Activated CD8-positive, alpha-beta memory T cell treated with anti-CD3 and anti-CD28 coated beads, Interleukin-2, amount 10 ng/mL, durations not matched to agents 7 days and 5 days (primary cell): ENCODE results near the gene UBE2J2. TPM values are rescaled to one million over a fixed set of nuclear protein-coding genes. Genes with fewer than 3 reads are reported as not detected.
"Not testable (repeated sequence)": the region's sequence is repeated elsewhere in the genome, so short reads cannot be mapped to it uniquely, and the experiment has no call there.

ENCODE experiments used
- ATAC-seq: fragments of 150-1000 bp; cut with Tn5 transposase; one replicate; pipeline ENCODE4 v1.10.0; 2021; ENCODE audit warnings: moderate library complexity
- CTCF ChIA-PET: fragments of 350-600 bp; sonication (Branson Sonifier 250); formaldehyde crosslinking; loops from one replicate; lab custom pipeline; 2021; ENCODE audit warnings: antibody characterized with exemption; lab: Charles Lee
- DNase-seq: peaks from one replicate; pipeline ENCODE4 v3.0.0-alpha.2; 2020
- H3K27ac Mint-ChIP-seq: one replicate; pipeline ENCODE4 v1.8.0; 2021; ENCODE audit warnings: mild to moderate bottlenecking, mixed read lengths
- H3K27me3 Mint-ChIP-seq: one replicate; pipeline ENCODE4 v1.8.0; 2021; ENCODE audit warnings: mixed read lengths
- H3K36me3 Mint-ChIP-seq: one replicate; pipeline ENCODE4 v1.8.0; 2021; ENCODE audit warnings: mild to moderate bottlenecking, mixed read lengths
- H3K4me1 Mint-ChIP-seq: one replicate; pipeline ENCODE4 v1.8.0; 2021; ENCODE audit warnings: mixed read lengths
- H3K4me3 Mint-ChIP-seq: one replicate; pipeline ENCODE4 v1.8.0; 2021; ENCODE audit warnings: mild to moderate bottlenecking, moderate library complexity, mixed read lengths
- H3K9me3 Mint-ChIP-seq: one replicate; pipeline ENCODE4 v1.8.0; 2022; ENCODE audit warnings: low read depth, mixed read lengths
- total RNA-seq, 2 experiments: library from RNA; stranded (reverse); gene quantifications; one replicate each; pipeline ENCODE4 v1.2.3, GENCODE V29; 2021

The UBE2J2 gene
- 10 to 100 TPM; 71.3 to 83.3 TPM for total RNA-seq

GRCh38 chr1:1273512-1274298 lies at the start of gene UBE2J2:
Gene UBE2J2, minus strand, starts transcription at chr1:1273854. Its CDS starts 5,862 bp downstream, at chr1:1267992.
- CTCF ChIA-PET: interaction anchor here (0.8 to 1.5 kb wide), 4 partner anchors 18 to 152 kb away, joined by 3 to 12 read pairs (median 4); no protein-coding TSS in a partner anchor
- no peaks in the 10 kb centered on the region for H3K27me3 Mint-ChIP-seq
- ATAC-seq: peak; percentile 95
- H3K36me3 Mint-ChIP-seq: peaks cover 12% of the 10 kb centered on the region
- peak within 1 kb of the TSS; percentile 84 for H3K27ac Mint-ChIP-seq
- peak; percentile 96 for DNase-seq
- H3K4me1 Mint-ChIP-seq: peaks cover 37% of the 10 kb centered on the region
- H3K4me3 Mint-ChIP-seq: peak within 1 kb of the TSS; percentile 90
- H3K9me3 Mint-ChIP-seq: no peaks in the 10 kb centered on the region

- Mint-ChIP-seq H3K36me3 (peaks cover 7% of the 10 kb centered on the region), H3K27ac (no peak overlapping the region), H3K4me3 (peak overlapping the region; percentile 81), H3K9me3 (no peaks in the 10 kb centered on the region), H3K4me1 (peaks cover 26% of the 10 kb centered on the region), H3K27me3 (no peaks in the 10 kb centered on the region)
- ATAC-seq (no peak), DNase-seq (no peak)
- CTCF ChIA-PET: no interaction called here
Observed at GRCh38 chr1:1322952-1323351, 49.3 kb upstream of the UBE2J2 start.

- ATAC-seq: no peak
- H3K4me1 Mint-ChIP-seq: peaks cover 26% of the 10 kb centered on the region
- H3K36me3 Mint-ChIP-seq: peaks cover 10% of the 10 kb centered on the region
- H3K27me3 Mint-ChIP-seq: no peaks in the 10 kb centered on the region
- H3K9me3 Mint-ChIP-seq: no peaks in the 10 kb centered on the region
- no peak for DNase-seq
- H3K27ac Mint-ChIP-seq: peak overlapping the region; percentile 4
- CTCF ChIA-PET: no interaction called here
- H3K4me3 Mint-ChIP-seq: peak overlapping the region; percentile 64
Observed at GRCh38 chr1:1322418-1322817, 48.8 kb upstream of the UBE2J2 start.

- CTCF ChIA-PET: no interaction called here
- peaks cover 12% of the 10 kb centered on the region for H3K36me3 Mint-ChIP-seq
- DNase-seq (no peak), ATAC-seq (no peak)
- no peaks in the 10 kb centered on the region for H3K27me3 Mint-ChIP-seq
- no peak overlapping the region for H3K27ac Mint-ChIP-seq
- no peak overlapping the region for H3K4me3 Mint-ChIP-seq
- H3K9me3 Mint-ChIP-seq: no peaks in the 10 kb centered on the region
- peaks cover 26% of the 10 kb centered on the region for H3K4me1 Mint-ChIP-seq
Observed at GRCh38 chr1:1321477-1321876, 47.8 kb upstream of the UBE2J2 start.

GRCh38 chr1:1320666-1321448 lies 47.2 kb upstream of the UBE2J2 start:
- no peak for DNase-seq
- CTCF ChIA-PET: interaction anchor here (1.4 kb wide), 1 partner anchor 12 kb away, joined by 3 read pairs; no protein-coding TSS in a partner anchor
- Mint-ChIP-seq H3K27me3 (no peaks in the 10 kb centered on the region), H3K4me1 (peaks cover 21% of the 10 kb centered on the region), H3K36me3 (peaks cover 13% of the 10 kb centered on the region), H3K27ac (no peak overlapping the region), H3K4me3 (no peak overlapping the region), H3K9me3 (no peaks in the 10 kb centered on the region)
- ATAC-seq: no peak

- H3K4me1 Mint-ChIP-seq: peaks cover 20% of the 10 kb centered on the region
- CTCF ChIA-PET: interaction anchor here (1.4 kb wide), 1 partner anchor 10 kb away, joined by 3 read pairs; no protein-coding TSS in a partner anchor
- H3K27me3 Mint-ChIP-seq: no peaks in the 10 kb centered on the region
- ATAC-seq: no peak
- no peak overlapping the region for H3K4me3 Mint-ChIP-seq
- H3K27ac Mint-ChIP-seq: no peak overlapping the region
- H3K9me3 Mint-ChIP-seq: no peaks in the 10 kb centered on the region
- peaks cover 15% of the 10 kb centered on the region for H3K36me3 Mint-ChIP-seq
- DNase-seq: no peak
Observed at GRCh38 chr1:1319646-1319941, 45.9 kb upstream of the UBE2J2 start.

GRCh38 chr1:1318777-1319645 lies 45.4 kb upstream of the UBE2J2 start:
- Mint-ChIP-seq H3K27ac (no peak overlapping the region), H3K9me3 (no peaks in the 10 kb centered on the region), H3K4me3 (no peak overlapping the region), H3K36me3 (peaks cover 15% of the 10 kb centered on the region), H3K4me1 (peaks cover 20% of the 10 kb centered on the region), H3K27me3 (no peaks in the 10 kb centered on the region)
- no peak for ATAC-seq
- CTCF ChIA-PET: interaction anchor here (1.4 kb wide), 1 partner anchor 10 kb away, joined by 3 read pairs; no protein-coding TSS in a partner anchor
- no peak for DNase-seq

GRCh38 chr1:1318131-1318652 lies 44.5 kb upstream of the UBE2J2 start:
- Mint-ChIP-seq H3K9me3 (no peaks in the 10 kb centered on the region), H3K4me3 (no peak overlapping the region), H3K27ac (no peak overlapping the region), H3K4me1 (peaks cover 15% of the 10 kb centered on the region), H3K27me3 (no peaks in the 10 kb centered on the region), H3K36me3 (peaks cover 18% of the 10 kb centered on the region)
- ATAC-seq (no peak), DNase-seq (no peak)
- CTCF ChIA-PET: no interaction called here

GRCh38 chr1:1317420-1317819 lies 43.8 kb upstream of the UBE2J2 start:
- Mint-ChIP-seq H3K36me3 (peaks cover 18% of the 10 kb centered on the region), H3K4me1 (peaks cover 10% of the 10 kb centered on the region), H3K4me3 (no peak overlapping the region), H3K27ac (no peak overlapping the region), H3K9me3 (no peaks in the 10 kb centered on the region), H3K27me3 (no peaks in the 10 kb centered on the region)
- CTCF ChIA-PET: no interaction called here
- DNase-seq (no peak), ATAC-seq (no peak)

- ATAC-seq, CTCF ChIA-PET, H3K4me1 Mint-ChIP-seq, H3K27ac Mint-ChIP-seq, H3K27me3 Mint-ChIP-seq, H3K9me3 Mint-ChIP-seq, DNase-seq, H3K4me3 Mint-ChIP-seq: not testable (repeated sequence)
- H3K36me3 Mint-ChIP-seq: peaks cover 16% of the 10 kb centered on the region
Observed at GRCh38 chr1:1316199-1316598, 42.5 kb upstream of the UBE2J2 start.

- ATAC-seq: no peak
- Mint-ChIP-seq H3K4me1 (peaks cover 4% of the 10 kb centered on the region), H3K4me3 (no peak overlapping the region), H3K9me3 (no peaks in the 10 kb centered on the region), H3K36me3 (peaks cover 16% of the 10 kb centered on the region), H3K27me3 (no peaks in the 10 kb centered on the region), H3K27ac (no peak overlapping the region)
- no peak for DNase-seq
- CTCF ChIA-PET: no interaction called here
Observed at GRCh38 chr1:1315435-1315954, 41.8 kb upstream of the UBE2J2 start.

GRCh38 chr1:1314678-1315335 lies 41.2 kb upstream of the UBE2J2 start:
- Mint-ChIP-seq H3K36me3 (peaks cover 16% of the 10 kb centered on the region), H3K27me3 (no peaks in the 10 kb centered on the region), H3K27ac (no peak overlapping the region), H3K4me1 (peaks cover 3% of the 10 kb centered on the region), H3K4me3 (no peak overlapping the region), H3K9me3 (no peaks in the 10 kb centered on the region)
- DNase-seq: no peak
- CTCF ChIA-PET: no interaction called here
- no peak for ATAC-seq
